HL-60 (cell line): ENCODE measurements around the gene KIAA0408.

Experiments used
- DNase-seq, 2 experiments: peaks; one replicate each; pipeline ENCODE4 v3.0.0-alpha.2; 2010 to 2020; ENCODE audit warnings: low read depth in 1 of 2, low spot score in 1 of 2
- H3K27ac ChIP-seq: fragments of 250-450 bp; sonication (Bioruptor Pico); replicated peaks from 2 replicates; pipeline ENCODE4 v1.5.1; 2020; ENCODE audit warnings: mild to moderate bottlenecking, moderate library complexity
- H3K27me3 ChIP-seq: fragments of 250-450 bp; sonication (Bioruptor Pico); 2 replicates; pipeline ENCODE4 v1.5.1; 2021; ENCODE audit warnings: mild to moderate bottlenecking, moderate library complexity; ENCODE audit not compliant: insufficient read depth, poor library complexity, severe bottlenecking
- H3K4me3 ChIP-seq: replicated peaks from 2 replicates; pipeline ENCODE4 v1.5.1; 2011; ENCODE audit warnings: mild to moderate bottlenecking, control low read depth, low read length; ENCODE audit not compliant: insufficient read depth
- CTCF ChIP-seq: IDR thresholded peaks from one replicate; pipeline ENCODE4 v1.5.1; 2011; ENCODE audit warnings: low read length, control low read depth, inconsistent platforms; ENCODE audit not compliant: insufficient read depth
- GABPA ChIP-seq: IDR thresholded peaks from 2 replicates; pipeline ENCODE4 v1.6.1; 2012; ENCODE audit warnings: low read depth
- POLR2AphosphoS5 ChIP-seq: IDR thresholded peaks from 2 replicates; pipeline ENCODE4 v1.6.1; 2012; ENCODE audit warnings: low read depth
- SPI1 ChIP-seq: IDR thresholded peaks from 2 replicates; pipeline ENCODE4 v1.6.1; 2012; ENCODE audit warnings: low read depth, mild to moderate bottlenecking, borderline replicate concordance
- TF ChIP-seq, protein P1 (sequence below): IDR thresholded peaks from 2 replicates; pipeline ENCODE4 v1.6.1; 2012; ENCODE audit warnings: low read depth; ENCODE audit not compliant: insufficient replicate concordance

Gene KIAA0408

GRCh38 chr6:127451388-127451787 is 7.8 kb downstream of the KIAA0408 start:
- no peak for DNase-seq
- TF ChIP-seq SPI1 (no peak), GABPA (no peak), CTCF (no peak), POLR2AphosphoS5 (no peak)
- TF ChIP-seq, protein P1, sequence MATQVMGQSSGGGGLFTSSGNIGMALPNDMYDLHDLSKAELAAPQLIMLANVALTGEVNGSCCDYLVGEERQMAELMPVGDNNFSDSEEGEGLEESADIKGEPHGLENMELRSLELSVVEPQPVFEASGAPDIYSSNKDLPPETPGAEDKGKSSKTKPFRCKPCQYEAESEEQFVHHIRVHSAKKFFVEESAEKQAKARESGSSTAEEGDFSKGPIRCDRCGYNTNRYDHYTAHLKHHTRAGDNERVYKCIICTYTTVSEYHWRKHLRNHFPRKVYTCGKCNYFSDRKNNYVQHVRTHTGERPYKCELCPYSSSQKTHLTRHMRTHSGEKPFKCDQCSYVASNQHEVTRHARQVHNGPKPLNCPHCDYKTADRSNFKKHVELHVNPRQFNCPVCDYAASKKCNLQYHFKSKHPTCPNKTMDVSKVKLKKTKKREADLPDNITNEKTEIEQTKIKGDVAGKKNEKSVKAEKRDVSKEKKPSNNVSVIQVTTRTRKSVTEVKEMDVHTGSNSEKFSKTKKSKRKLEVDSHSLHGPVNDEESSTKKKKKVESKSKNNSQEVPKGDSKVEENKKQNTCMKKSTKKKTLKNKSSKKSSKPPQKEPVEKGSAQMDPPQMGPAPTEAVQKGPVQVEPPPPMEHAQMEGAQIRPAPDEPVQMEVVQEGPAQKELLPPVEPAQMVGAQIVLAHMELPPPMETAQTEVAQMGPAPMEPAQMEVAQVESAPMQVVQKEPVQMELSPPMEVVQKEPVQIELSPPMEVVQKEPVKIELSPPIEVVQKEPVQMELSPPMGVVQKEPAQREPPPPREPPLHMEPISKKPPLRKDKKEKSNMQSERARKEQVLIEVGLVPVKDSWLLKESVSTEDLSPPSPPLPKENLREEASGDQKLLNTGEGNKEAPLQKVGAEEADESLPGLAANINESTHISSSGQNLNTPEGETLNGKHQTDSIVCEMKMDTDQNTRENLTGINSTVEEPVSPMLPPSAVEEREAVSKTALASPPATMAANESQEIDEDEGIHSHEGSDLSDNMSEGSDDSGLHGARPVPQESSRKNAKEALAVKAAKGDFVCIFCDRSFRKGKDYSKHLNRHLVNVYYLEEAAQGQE = no peak
- no peaks in the 10 kb centered on the region for H3K27me3 ChIP-seq
- no peak overlapping the region for H3K27ac ChIP-seq
- no peak overlapping the region for H3K4me3 ChIP-seq

DNA sequence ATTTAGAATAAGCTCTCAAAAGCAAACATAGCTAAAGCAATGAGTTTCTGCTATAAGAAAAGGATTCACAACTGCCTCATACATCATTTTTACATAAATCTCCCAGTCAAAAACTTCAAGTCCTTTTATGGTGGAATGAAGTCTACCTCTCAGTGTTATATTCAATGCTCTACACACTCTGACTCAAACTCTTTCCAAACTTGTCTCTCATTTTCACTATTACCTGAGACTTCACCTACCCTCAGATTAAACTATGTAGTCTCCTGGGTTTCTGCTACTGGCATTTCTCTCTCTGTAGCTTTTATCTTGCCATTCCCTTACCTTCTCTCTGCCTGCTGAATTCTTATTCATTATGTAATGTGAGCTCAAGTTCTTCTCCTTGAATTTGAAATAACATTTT is 11.4 kb downstream of the KIAA0408 start:
- DNase-seq = no peak
- TF ChIP-seq POLR2AphosphoS5 (no peak), CTCF (no peak), GABPA (no peak), SPI1 (no peak)
- TF ChIP-seq, protein P1 = no peak
- Histone ChIP-seq H3K27me3 (no peaks in the 10 kb centered on the region), H3K4me3 (no peak overlapping the region), H3K27ac (no peak overlapping the region)

GRCh38 chr6:127446356-127446755 is 12.8 kb downstream of the KIAA0408 start:
- no peak for DNase-seq
- TF ChIP-seq, protein P1 = no peak
- TF ChIP-seq SPI1 (no peak), POLR2AphosphoS5 (no peak), GABPA (no peak), CTCF (no peak)
- Histone ChIP-seq H3K4me3 (no peak overlapping the region), H3K27ac (no peak overlapping the region), H3K27me3 (no peaks in the 10 kb centered on the region)
